Naive thymus-derived CD4-positive, alpha-beta T cell (primary cell): Measurements from ENCODE around the gene MALRD1. TPM values are rescaled to one million over a fixed set of nuclear protein-coding genes. Genes with fewer than 3 reads are reported as not detected.

Experiments
- ATAC-seq: fragments of 150-1000 bp; cut with Tn5 transposase; 2 replicates; pipeline ENCODE4 v1.10.0; 2021; ENCODE audit warnings: mild to moderate bottlenecking, moderate library complexity
- CTCF ChIA-PET: fragments of 350-600 bp; sonication (Branson Sonifier 250); formaldehyde crosslinking; loops from one replicate; lab custom pipeline; 2021; ENCODE audit warnings: antibody characterized with exemption; lab: Charles Lee
- POLR2A ChIA-PET: fragments of 350-600 bp; sonication (Branson Sonifier 250); formaldehyde crosslinking; loops from one replicate; lab custom pipeline; 2021; ENCODE audit warnings: antibody characterized with exemption, inconsistent platforms; lab: Charles Lee
- DNase-seq, 9 donors: peaks; one replicate each; pipeline versions ENCODE4 v3.0.0 to v3.0.0-alpha.2; 2020 to 2022; ENCODE audit warnings: mixed read lengths in 1 of 9
- H3K27ac ChIP-seq: one replicate; pipeline ENCODE4 v1.7.0; 2013; ENCODE audit warnings: mild to moderate bottlenecking, low read depth, low read length, moderate library complexity
- H3K27me3 ChIP-seq, 2 donors: one replicate each; pipeline ENCODE4 v1.7.0; 2013; ENCODE audit warnings: low read length in 2 of 2, mild to moderate bottlenecking in 2 of 2, moderate library complexity in 2 of 2; ENCODE audit not compliant: control insufficient read depth in 2 of 2, insufficient read depth in 2 of 2
- H3K36me3 ChIP-seq, 3 experiments: 1 replicate in 2 of 3; 2 replicates in 1 of 3; pipeline ENCODE4 v1.7.0; 2013; ENCODE audit warnings: low read length in 3 of 3, mild to moderate bottlenecking in 3 of 3, moderate library complexity in 1 of 3; ENCODE audit not compliant: insufficient read depth in 3 of 3, control insufficient read depth in 2 of 3
- H3K4me1 ChIP-seq, 2 donors: one replicate each; pipeline ENCODE4 v1.7.0; 2013; ENCODE audit warnings: low read length in 2 of 2, mild to moderate bottlenecking in 2 of 2, moderate library complexity in 1 of 2; ENCODE audit not compliant: control insufficient read depth in 2 of 2, insufficient read depth in 2 of 2
- H3K4me3 ChIP-seq: 2 replicates; pipeline ENCODE4 v1.7.0; 2013; ENCODE audit warnings: mild to moderate bottlenecking, low read length
- H3K9me3 ChIP-seq, 3 experiments: 1 replicate in 2 of 3; 2 replicates in 1 of 3; pipeline ENCODE4 v1.7.0; 2013; ENCODE audit warnings: low read length in 3 of 3; ENCODE audit not compliant: control insufficient read depth in 2 of 3
- H3K27ac Mint-ChIP-seq, 9 donors: one replicate each; pipeline ENCODE4 v1.8.0; 2020 to 2022; ENCODE audit warnings: mixed read lengths in 9 of 9, mild to moderate bottlenecking in 8 of 9, moderate library complexity in 5 of 9, inconsistent platforms in 2 of 9
- H3K27me3 Mint-ChIP-seq, 5 donors: one replicate each; pipeline ENCODE4 v1.8.0; 2021 to 2022; ENCODE audit warnings: mixed read lengths in 5 of 5, mild to moderate bottlenecking in 1 of 5
- H3K36me3 Mint-ChIP-seq, 5 donors: one replicate each; pipeline ENCODE4 v1.8.0; 2020 to 2022; ENCODE audit warnings: mixed read lengths in 5 of 5, mild to moderate bottlenecking in 3 of 5, inconsistent platforms in 1 of 5
- H3K4me1 Mint-ChIP-seq, 7 donors: one replicate each; pipeline ENCODE4 v1.8.0; 2020 to 2022; ENCODE audit warnings: mixed read lengths in 7 of 7, mild to moderate bottlenecking in 3 of 7, inconsistent platforms in 1 of 7
- H3K4me3 Mint-ChIP-seq, 10 donors: one replicate each; pipeline ENCODE4 v1.8.0; 2020 to 2022; ENCODE audit warnings: mild to moderate bottlenecking in 10 of 10, mixed read lengths in 10 of 10, moderate library complexity in 6 of 10, inconsistent platforms in 2 of 10
- H3K9me3 Mint-ChIP-seq, 11 donors: one replicate each; pipeline ENCODE4 v1.8.0; 2020 to 2022; ENCODE audit warnings: mixed read lengths in 11 of 11, mild to moderate bottlenecking in 4 of 11, inconsistent platforms in 1 of 11, moderate library complexity in 1 of 11
- intact Hi-C, 2 donors: fragments of 100-400 bp; cut with micrococcal nuclease; formaldehyde crosslinking; loops; one replicate each; pipeline ENCODE4 v1.15.1; 2023
- polyA plus RNA-seq, 2 donors: library from polyadenylated mRNA; unstranded; fragments of 300-500 nt; fragmentation: Illumina TruSeq; gene quantifications; one replicate each; pipeline ENCODE4 v1.2.3, GENCODE V29; 2021
- total RNA-seq, 6 experiments: library from RNA in 5 of 6; stranded (reverse) in 5 of 6; gene quantifications; 1 replicate in 5 of 6; 2 replicates in 1 of 6; pipeline ENCODE4 v1.2.3 and lab custom pipeline; 2021 to 2026

The MALRD1 gene
- total and polyA plus RNA-seq, 7 experiments from 2014 or later: 0.16 to 1.1 TPM; not detected in 5

DNA sequence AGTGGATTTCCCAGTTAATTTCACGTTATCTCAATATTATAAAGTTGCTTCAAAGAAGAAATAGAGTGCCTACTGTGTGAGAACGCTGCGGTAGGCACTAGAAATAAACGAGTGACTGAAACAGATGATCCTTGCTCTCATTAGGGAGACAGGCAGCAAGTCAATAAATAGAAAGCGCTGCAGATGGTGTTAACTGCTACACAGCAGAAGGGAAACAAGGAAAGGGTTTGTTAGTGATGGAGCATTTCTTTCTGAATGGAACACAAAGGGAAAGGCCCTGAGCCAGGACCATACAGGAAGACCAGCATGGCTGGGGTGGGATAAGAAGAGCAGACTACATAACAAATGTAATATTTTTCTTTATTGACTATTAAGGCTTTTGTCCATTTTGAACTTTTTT lies 235.2 kb downstream of the MALRD1 start:
- Histone ChIP-seq H3K36me3 (no peaks in the 10 kb centered on the region), H3K27ac (no peak overlapping the region), H3K9me3 (no peaks in the 10 kb centered on the region), H3K4me3 (no peak overlapping the region), H3K27me3 (no peaks in the 10 kb centered on the region), H3K4me1 (no peaks in the 10 kb centered on the region)
- intact Hi-C loops: no loop called here
- H3K36me3 Mint-ChIP-seq: no peaks in the 10 kb centered on the region
- H3K27me3 Mint-ChIP-seq: no peaks in the 10 kb centered on the region
- H3K4me1 Mint-ChIP-seq: no peaks in the 10 kb centered on the region
- ATAC-seq (no peak), DNase-seq (no peak)
- no peak overlapping the region for H3K4me3 Mint-ChIP-seq
- no peak overlapping the region for H3K27ac Mint-ChIP-seq
- H3K9me3 Mint-ChIP-seq: peaks cover 0 to 20% (median 3%) of the 10 kb centered on the region in 11 donors
- ChIA-PET POLR2A (no interaction called here), CTCF (no interaction called here)

DNA sequence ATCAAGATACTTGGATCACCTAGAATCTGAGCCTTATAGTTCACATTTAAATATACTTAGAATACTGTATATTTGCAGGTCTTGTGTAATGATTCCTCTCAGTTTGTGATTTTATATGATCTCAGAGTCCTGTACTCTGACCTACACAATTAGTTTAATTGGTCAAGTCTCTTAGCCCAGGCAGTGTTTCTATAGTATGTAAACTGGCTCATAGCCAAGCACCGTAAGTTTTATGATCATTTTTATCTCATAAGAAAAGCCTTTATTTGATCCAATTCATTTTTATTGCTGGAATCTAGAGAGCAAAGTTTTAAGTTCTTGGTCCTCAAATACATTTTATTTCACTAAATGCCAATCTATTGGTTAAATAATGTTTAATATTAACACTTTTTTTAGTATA lies 242.2 kb downstream of the MALRD1 start:
- no peaks in the 10 kb centered on the region for H3K36me3 Mint-ChIP-seq
- no peak overlapping the region for H3K4me3 Mint-ChIP-seq

GRCh38 chr10:19294233-19294632 lies 245.6 kb downstream of the MALRD1 start:
- Histone ChIP-seq H3K9me3 (no peaks in the 10 kb centered on the region), H3K27me3 (no peaks in the 10 kb centered on the region), H3K27ac (no peak overlapping the region), H3K4me3 (no peak overlapping the region), H3K4me1 (no peaks in the 10 kb centered on the region), H3K36me3 (no peaks in the 10 kb centered on the region)
- DNase-seq (no peak), ATAC-seq (no peak)
- H3K36me3 Mint-ChIP-seq: no peaks in the 10 kb centered on the region
- H3K4me3 Mint-ChIP-seq: no peak overlapping the region
- POLR2A ChIA-PET: no interaction called here
- intact Hi-C loops: no loop called here
- no peak overlapping the region for H3K27ac Mint-ChIP-seq
- CTCF ChIA-PET: no interaction called here
- H3K27me3 Mint-ChIP-seq: no peaks in the 10 kb centered on the region
- peaks cover 0 to 6% (median under 1%) of the 10 kb centered on the region in 11 donors for H3K9me3 Mint-ChIP-seq
- no peaks in the 10 kb centered on the region for H3K4me1 Mint-ChIP-seq

More for the DNA sequence above, 242.2 kb downstream of the MALRD1 start:
- intact Hi-C loops: no loop called here
- no peaks in the 10 kb centered on the region for H3K27me3 ChIP-seq
- ChIA-PET CTCF (no interaction called here), POLR2A (no interaction called here)
- Mint-ChIP-seq H3K27me3 (no peaks in the 10 kb centered on the region), H3K9me3 (peaks cover 0 to 10% (median 3%) of the 10 kb centered on the region in 11 donors), H3K4me1 (no peaks in the 10 kb centered on the region), H3K27ac (no peak overlapping the region)
- H3K9me3 ChIP-seq: no peaks in the 10 kb centered on the region
- H3K36me3 ChIP-seq: no peaks in the 10 kb centered on the region
- DNase-seq: no peak
- H3K27ac ChIP-seq: no peak overlapping the region
- no peak for ATAC-seq
- no peaks in the 10 kb centered on the region for H3K4me1 ChIP-seq
- no peak overlapping the region for H3K4me3 ChIP-seq

DNA sequence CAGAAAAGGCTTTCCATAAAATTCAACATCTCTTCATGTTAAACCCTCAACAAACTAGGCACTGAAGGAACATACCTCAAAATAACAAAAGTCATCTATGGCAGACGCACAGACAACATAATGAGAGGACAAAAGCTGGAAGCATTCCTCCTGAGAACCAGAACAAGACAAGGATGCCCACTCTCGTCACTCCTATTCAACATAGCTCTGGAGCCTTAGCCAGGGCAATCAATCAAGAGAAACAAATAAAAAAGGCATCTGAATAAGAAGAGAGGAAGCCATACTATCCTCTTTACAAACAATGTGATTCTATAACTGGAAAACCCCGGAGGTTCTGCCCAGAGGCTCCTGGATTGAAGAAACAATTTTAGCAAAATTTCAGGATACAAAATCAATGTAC lies 251.0 kb downstream of the MALRD1 start:
- Histone ChIP-seq H3K4me3 (no peak overlapping the region), H3K27ac (no peak overlapping the region), H3K36me3 (no peaks in the 10 kb centered on the region), H3K9me3 (no peaks in the 10 kb centered on the region), H3K27me3 (no peaks in the 10 kb centered on the region), H3K4me1 (no peaks in the 10 kb centered on the region)
- Mint-ChIP-seq H3K27me3 (no peaks in the 10 kb centered on the region), H3K4me1 (no peaks in the 10 kb centered on the region), H3K27ac (no peak overlapping the region), H3K9me3 (peaks cover 0 to 15% (median 4%) of the 10 kb centered on the region in 11 donors), H3K36me3 (no peaks in the 10 kb centered on the region), H3K4me3 (no peak overlapping the region)
- intact Hi-C loops: no loop called here
- DNase-seq (no peak), ATAC-seq (no peak)
- POLR2A ChIA-PET: no interaction called here
- CTCF ChIA-PET: no interaction called here

GRCh38 chr10:19302117-19302516 lies 253.5 kb downstream of the MALRD1 start:
- H3K4me3 Mint-ChIP-seq: no peak overlapping the region
- H3K27ac Mint-ChIP-seq: no peak overlapping the region
- Histone ChIP-seq H3K4me1 (no peaks in the 10 kb centered on the region), H3K9me3 (no peaks in the 10 kb centered on the region), H3K4me3 (no peak overlapping the region), H3K36me3 (no peaks in the 10 kb centered on the region), H3K27me3 (no peaks in the 10 kb centered on the region), H3K27ac (no peak overlapping the region)
- POLR2A ChIA-PET: no interaction called here
- CTCF ChIA-PET: no interaction called here
- no peaks in the 10 kb centered on the region for H3K36me3 Mint-ChIP-seq
- ATAC-seq: no peak
- intact Hi-C loops: no loop called here
- no peaks in the 10 kb centered on the region for H3K4me1 Mint-ChIP-seq
- no peaks in the 10 kb centered on the region for H3K27me3 Mint-ChIP-seq
- DNase-seq: no peak
- H3K9me3 Mint-ChIP-seq: peaks cover 0 to 16% (median 4%) of the 10 kb centered on the region in 11 donors

DNA sequence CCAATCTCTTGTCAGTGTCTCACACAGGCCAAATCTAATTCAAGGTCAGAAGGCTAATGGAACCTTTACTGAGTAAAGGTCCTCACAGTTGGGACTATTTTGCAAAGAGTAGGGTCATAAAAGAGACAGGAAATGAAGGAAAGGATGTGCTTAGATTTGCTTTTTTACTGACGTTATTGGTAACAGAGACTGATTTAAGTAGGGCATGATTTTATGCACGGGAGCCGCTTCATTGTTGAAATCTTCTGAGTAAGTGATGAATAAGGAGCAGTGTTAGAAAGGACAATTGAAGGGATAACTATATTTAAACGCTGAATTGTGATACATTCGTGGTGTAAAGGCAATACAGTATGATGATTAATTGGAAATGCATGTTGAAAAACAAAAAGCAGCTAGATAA lies 261.5 kb downstream of the MALRD1 start:
- Histone ChIP-seq H3K27me3 (no peaks in the 10 kb centered on the region), H3K36me3 (no peaks in the 10 kb centered on the region), H3K27ac (no peak overlapping the region), H3K4me3 (no peak overlapping the region), H3K9me3 (no peaks in the 10 kb centered on the region), H3K4me1 (no peaks in the 10 kb centered on the region)
- ChIA-PET CTCF (no interaction called here), POLR2A (no interaction called here)
- Mint-ChIP-seq H3K9me3 (peaks cover 0 to 7% (median 0%) of the 10 kb centered on the region in 11 donors), H3K27ac (no peak overlapping the region), H3K36me3 (no peaks in the 10 kb centered on the region), H3K27me3 (no peaks in the 10 kb centered on the region), H3K4me3 (no peak overlapping the region), H3K4me1 (no peaks in the 10 kb centered on the region)
- no peak for DNase-seq
- ATAC-seq: no peak
- intact Hi-C loops: no loop called here

DNA sequence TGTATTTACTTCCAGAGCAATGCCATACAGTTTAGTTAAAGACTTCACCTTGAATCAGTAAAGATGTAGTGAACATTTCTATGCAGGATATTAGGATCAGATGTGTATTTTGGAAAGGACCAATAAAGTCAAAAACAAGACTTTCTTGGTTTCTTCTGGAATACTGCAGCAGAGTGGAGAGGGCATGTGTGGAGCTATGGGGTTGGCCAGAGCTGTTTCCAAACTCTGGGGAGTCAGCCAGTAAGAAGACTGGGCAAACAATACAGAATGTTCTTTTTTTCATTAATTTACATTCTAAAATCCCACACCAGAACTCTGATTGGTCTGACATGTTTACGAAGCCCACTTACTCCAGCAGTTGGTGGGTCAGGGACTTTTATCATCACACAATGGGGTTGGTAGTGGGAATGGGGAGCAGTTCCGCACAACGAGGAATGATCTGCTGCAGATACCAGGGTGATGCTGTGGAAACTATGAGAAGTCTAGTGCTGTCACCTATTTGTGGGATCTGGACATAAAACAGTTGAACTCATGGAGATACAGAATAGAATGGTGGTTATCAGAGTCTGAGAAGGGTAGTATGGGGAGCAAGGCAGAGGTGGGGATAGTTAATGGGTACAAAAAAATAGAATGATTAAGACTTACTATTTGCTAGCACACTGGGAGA lies 267.7 kb downstream of the MALRD1 start:
- no peaks in the 10 kb centered on the region for H3K4me1 Mint-ChIP-seq
- CTCF ChIA-PET: no interaction called here
- Histone ChIP-seq H3K27me3 (no peaks in the 10 kb centered on the region), H3K4me1 (no peaks in the 10 kb centered on the region), H3K27ac (no peak overlapping the region), H3K9me3 (no peaks in the 10 kb centered on the region), H3K36me3 (no peaks in the 10 kb centered on the region), H3K4me3 (no peak overlapping the region)
- no peaks in the 10 kb centered on the region for H3K36me3 Mint-ChIP-seq
- ATAC-seq: no peak
- no peaks in the 10 kb centered on the region for H3K27me3 Mint-ChIP-seq
- intact Hi-C loops: no loop called here
- POLR2A ChIA-PET: interaction anchor here (0.6 kb wide), 1 partner anchor 8 kb away, joined by 6 read pairs; no protein-coding TSS in a partner anchor
- H3K9me3 Mint-ChIP-seq: peaks cover 0 to 1% (median 0%) of the 10 kb centered on the region in 11 donors
- H3K4me3 Mint-ChIP-seq: no peak overlapping the region
- no peak overlapping the region for H3K27ac Mint-ChIP-seq
- DNase-seq: no peak
